PC-3 (cell line): ENCODE data around the gene MEST.

Source experiments
- CTCF ChIP-seq: fragments of 300-600 bp; sonication (generic); conservative IDR thresholded peaks from 2 replicates; pipeline ENCODE4 v1.5.1; 2017; ENCODE audit warnings: antibody characterized with exemption, low read depth, mild to moderate bottlenecking, low read length
- EZH2 ChIP-seq: fragments of 300-600 bp; sonication (generic); IDR thresholded peaks from one replicate; pipeline ENCODE4 v1.6.1; 2017; ENCODE audit warnings: antibody characterized with exemption, mild to moderate bottlenecking, low read length; ENCODE audit not compliant: unreplicated experiment
- EZH2phosphoT487 ChIP-seq: fragments of 300-600 bp; sonication (generic); IDR thresholded peaks from 2 replicates; pipeline ENCODE4 v1.6.1; 2018; ENCODE audit warnings: mild to moderate bottlenecking, antibody characterized with exemption, low read length, borderline replicate concordance

GRCh38 chr7:130554481-130554880, 62.6 kb downstream of the MEST start:
- TF ChIP-seq CTCF (no peak), EZH2phosphoT487 (no peak), EZH2 (no peak)
